ENCODE data around the gene C22orf23. TPM values are rescaled to one million over a fixed set of nuclear protein-coding genes. Genes with fewer than 3 reads are reported as not detected.

C22orf23 gene
- total and polyA plus RNA-seq, 2 of the 13 experiments (the other 11 are each of a cell fraction or from before 2014, with no cell fraction given) = 0.21 to 0.24 TPM

GRCh38 chr22:37898441-37899181 lies 54.8 kb downstream of the C22orf23 start (continued):
- TF ChIP-seq, protein P1, sequence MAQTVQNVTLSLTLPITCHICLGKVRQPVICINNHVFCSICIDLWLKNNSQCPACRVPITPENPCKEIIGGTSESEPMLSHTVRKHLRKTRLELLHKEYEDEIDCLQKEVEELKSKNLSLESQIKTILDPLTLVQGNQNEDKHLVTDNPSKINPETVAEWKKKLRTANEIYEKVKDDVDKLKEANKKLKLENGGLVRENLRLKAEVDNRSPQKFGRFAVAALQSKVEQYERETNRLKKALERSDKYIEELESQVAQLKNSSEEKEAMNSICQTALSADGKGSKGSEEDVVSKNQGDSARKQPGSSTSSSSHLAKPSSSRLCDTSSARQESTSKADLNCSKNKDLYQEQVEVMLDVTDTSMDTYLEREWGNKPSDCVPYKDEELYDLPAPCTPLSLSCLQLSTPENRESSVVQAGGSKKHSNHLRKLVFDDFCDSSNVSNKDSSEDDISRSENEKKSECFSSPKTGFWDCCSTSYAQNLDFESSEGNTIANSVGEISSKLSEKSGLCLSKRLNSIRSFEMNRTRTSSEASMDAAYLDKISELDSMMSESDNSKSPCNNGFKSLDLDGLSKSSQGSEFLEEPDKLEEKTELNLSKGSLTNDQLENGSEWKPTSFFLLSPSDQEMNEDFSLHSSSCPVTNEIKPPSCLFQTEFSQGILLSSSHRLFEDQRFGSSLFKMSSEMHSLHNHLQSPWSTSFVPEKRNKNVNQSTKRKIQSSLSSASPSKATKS (CRISPR knock-in tag; IDR thresholded peaks at IDR 0.05) = no peak
- TF ChIP-seq TCF12 (IDR thresholded peaks at IDR 0.05) (no peak), TCF12 (CRISPR knock-in tag; IDR thresholded peaks at IDR 0.05) (no peak), RXRB (CRISPR knock-in tag; IDR thresholded peaks at IDR 0.05; ENCODE audit: borderline replicate concordance) (0 out of 2 replicates have a peak, but pooled peaks have one; percentile 13), MZF1 (CRISPR knock-in tag; IDR thresholded peaks at IDR 0.05; ENCODE audit: borderline replicate concordance) (no peak), PHF21A (CRISPR knock-in tag; IDR thresholded peaks at IDR 0.05) (peak; percentile 73), ZNF639 (CRISPR knock-in tag; conservative IDR thresholded peaks at IDR 0.05) (no peak), SOX13 (IDR thresholded peaks at IDR 0.05) (no peak), SOX13 (CRISPR knock-in tag; conservative IDR thresholded peaks at IDR 0.05 in 1 of 2, IDR thresholded peaks at IDR 0.05 in 1 of 2) (peak in 1 of 2 experiments; percentile 34; a peak in 1 of 4 replicates), ZNF609 (CRISPR knock-in tag; IDR thresholded peaks at IDR 0.05; ENCODE audit: borderline replicate concordance) (no peak), NFYC (CRISPR knock-in tag; IDR thresholded peaks at IDR 0.05) (no peak), RXRA (CRISPR knock-in tag; IDR thresholded peaks at IDR 0.05) (peak; percentile 43; the same call in 1 of the 2 replicates)
- TF ChIP-seq, protein P2, sequence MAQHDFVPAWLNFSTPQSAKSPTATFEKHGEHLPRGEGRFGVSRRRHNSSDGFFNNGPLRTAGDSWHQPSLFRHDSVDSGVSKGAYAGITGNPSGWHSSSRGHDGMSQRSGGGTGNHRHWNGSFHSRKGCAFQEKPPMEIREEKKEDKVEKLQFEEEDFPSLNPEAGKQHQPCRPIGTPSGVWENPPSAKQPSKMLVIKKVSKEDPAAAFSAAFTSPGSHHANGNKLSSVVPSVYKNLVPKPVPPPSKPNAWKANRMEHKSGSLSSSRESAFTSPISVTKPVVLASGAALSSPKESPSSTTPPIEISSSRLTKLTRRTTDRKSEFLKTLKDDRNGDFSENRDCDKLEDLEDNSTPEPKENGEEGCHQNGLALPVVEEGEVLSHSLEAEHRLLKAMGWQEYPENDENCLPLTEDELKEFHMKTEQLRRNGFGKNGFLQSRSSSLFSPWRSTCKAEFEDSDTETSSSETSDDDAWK (CRISPR knock-in tag; IDR thresholded peaks at IDR 0.05) = no peak

Measured in HepG2 (cell line).